ENCODE measurements around the gene NCK2. TPM values are rescaled to one million over a fixed set of nuclear protein-coding genes. Genes with fewer than 3 reads are reported as not detected.
A peak's percentile ranks its signal among the peaks of the same experiment; 100 is the strongest.

Gene NCK2
- total RNA-seq, 4 donors from 2014 or later, result 56.1 to 69.6 (median 58.7) TPM

DNA sequence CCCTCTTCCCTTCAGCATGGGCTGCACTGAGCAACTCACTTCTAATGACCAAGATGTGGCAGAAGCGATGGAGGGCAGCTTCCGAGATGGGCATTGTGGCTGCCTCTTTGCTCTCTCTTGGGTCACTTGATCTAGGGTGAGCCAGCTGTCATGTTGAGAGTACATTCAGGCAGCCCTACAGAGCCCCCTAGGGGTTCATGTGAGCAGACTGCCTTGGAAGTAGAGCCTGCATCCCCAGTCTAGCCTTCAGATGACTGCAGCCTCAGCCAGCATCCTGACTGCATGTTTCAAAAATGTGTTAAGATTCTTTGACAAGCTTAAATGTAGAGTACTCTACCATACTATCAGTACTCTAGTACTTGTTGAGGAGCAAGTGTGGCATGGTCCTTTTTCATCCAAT lies 143.9 kb downstream of the NCK2 start:
- 100% methylated on average over 2 of the region's 2 CpGs for WGBS, 2 donors
- DNase-seq (ENCODE audit: low spot score in 2 of 2), result peak in 1 of 2 donors; percentile 21
- H3K4me3 ChIP-seq (ENCODE audit: low read depth, poor library complexity, severe bottlenecking), result no peak overlapping the region
- no peak for TF ChIP-seq POLR2A (IDR thresholded peaks at IDR 0.05)
- TF ChIP-seq, protein P1, sequence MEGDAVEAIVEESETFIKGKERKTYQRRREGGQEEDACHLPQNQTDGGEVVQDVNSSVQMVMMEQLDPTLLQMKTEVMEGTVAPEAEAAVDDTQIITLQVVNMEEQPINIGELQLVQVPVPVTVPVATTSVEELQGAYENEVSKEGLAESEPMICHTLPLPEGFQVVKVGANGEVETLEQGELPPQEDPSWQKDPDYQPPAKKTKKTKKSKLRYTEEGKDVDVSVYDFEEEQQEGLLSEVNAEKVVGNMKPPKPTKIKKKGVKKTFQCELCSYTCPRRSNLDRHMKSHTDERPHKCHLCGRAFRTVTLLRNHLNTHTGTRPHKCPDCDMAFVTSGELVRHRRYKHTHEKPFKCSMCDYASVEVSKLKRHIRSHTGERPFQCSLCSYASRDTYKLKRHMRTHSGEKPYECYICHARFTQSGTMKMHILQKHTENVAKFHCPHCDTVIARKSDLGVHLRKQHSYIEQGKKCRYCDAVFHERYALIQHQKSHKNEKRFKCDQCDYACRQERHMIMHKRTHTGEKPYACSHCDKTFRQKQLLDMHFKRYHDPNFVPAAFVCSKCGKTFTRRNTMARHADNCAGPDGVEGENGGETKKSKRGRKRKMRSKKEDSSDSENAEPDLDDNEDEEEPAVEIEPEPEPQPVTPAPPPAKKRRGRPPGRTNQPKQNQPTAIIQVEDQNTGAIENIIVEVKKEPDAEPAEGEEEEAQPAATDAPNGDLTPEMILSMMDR (IDR thresholded peaks at IDR 0.05), result no peak
- intact Hi-C loops (cut with DNase I; ENCODE audit: low total_unique reads), result no loop called here

DNA sequence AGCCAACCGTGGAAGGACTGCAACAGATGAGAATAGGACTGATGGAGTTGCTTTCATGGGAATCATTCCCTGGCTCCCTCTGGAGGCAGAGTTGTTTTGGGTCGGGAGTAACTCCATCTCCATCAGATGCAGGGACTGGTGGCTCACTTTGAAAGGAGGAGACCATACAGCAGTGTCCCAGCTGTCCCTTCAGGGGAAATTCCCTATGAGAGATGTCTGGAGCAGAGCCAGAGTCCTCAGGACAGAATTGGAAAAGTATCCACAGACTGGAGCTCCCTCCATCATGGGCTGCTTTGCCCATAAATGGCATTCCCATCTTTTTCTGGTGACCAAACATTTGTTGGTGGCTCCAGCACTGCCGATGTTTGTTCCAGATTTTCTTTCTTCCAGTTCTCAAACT lies 144.3 kb downstream of the NCK2 start:
- peak in 1 of 2 donors; percentile 12 for DNase-seq (ENCODE audit: low spot score in 2 of 2)
- H3K4me3 ChIP-seq (ENCODE audit: low read depth, poor library complexity, severe bottlenecking), result no peak overlapping the region
- TF ChIP-seq, protein P1 (IDR thresholded peaks at IDR 0.05), result no peak
- TF ChIP-seq POLR2A (IDR thresholded peaks at IDR 0.05), result no peak
- intact Hi-C loops (cut with DNase I; ENCODE audit: low total_unique reads), result no loop called here
- WGBS, 2 donors, result 75 to 85% methylated on average over 3 of the region's 3 CpGs

DNA sequence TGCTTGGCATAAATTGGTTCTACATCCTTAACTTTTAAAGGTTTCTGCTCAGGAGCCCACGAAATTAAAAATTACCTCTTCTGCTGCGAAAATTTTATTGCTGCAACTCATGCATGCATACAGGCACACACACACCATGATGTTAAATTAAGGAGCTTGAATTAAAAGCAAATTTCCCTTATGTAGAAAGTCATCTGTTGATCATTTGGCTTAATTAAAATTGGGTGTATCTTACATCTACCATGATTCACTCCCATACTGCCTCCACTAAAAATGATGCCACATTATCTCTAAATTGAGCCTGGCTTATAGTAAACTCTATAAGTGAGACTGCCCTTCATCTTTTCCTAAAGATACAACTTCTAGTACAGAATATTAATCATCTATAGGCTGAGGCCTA lies 145.4 kb downstream of the NCK2 start:
- DNase-seq (ENCODE audit: low spot score in 2 of 2), result no peak
- H3K4me3 ChIP-seq (ENCODE audit: low read depth, poor library complexity, severe bottlenecking), result no peak overlapping the region
- WGBS, 2 donors, result 42 to 80% methylated on average over 2 of the region's 2 CpGs
- intact Hi-C loops (cut with DNase I; ENCODE audit: low total_unique reads), result no loop called here
- TF ChIP-seq, protein P1 (IDR thresholded peaks at IDR 0.05), result no peak
- TF ChIP-seq POLR2A (IDR thresholded peaks at IDR 0.05), result no peak

DNA sequence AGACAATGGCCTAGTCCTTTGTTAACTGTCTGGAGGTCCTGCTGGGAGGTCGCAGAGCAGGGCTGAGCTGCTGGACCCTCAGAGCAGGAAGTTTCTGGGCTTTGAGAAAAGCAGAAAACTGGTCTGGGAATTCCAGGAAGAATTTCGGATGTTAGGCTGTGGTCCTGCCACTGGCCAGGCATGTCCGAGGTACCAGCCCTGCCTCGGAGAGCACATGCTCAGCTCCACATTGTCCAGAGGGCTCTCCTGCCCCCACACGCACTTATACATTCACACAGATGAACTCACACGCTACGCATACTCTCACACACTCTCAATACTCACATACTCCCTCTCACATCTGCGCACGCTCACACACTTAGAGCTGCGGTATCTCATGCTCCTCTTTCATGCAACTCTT lies 146.1 kb downstream of the NCK2 start:
- DNase-seq (ENCODE audit: low spot score in 2 of 2), result peak in 1 of 2 donors; percentile 64
- TF ChIP-seq, protein P1 (IDR thresholded peaks at IDR 0.05), result no peak
- TF ChIP-seq POLR2A (IDR thresholded peaks at IDR 0.05), result no peak
- intact Hi-C loops (cut with DNase I; ENCODE audit: low total_unique reads), result no loop called here
- WGBS, 2 donors, result 95 to 96% methylated on average over 10 of the region's 10 CpGs
- H3K4me3 ChIP-seq (ENCODE audit: low read depth, poor library complexity, severe bottlenecking), result no peak overlapping the region

DNA sequence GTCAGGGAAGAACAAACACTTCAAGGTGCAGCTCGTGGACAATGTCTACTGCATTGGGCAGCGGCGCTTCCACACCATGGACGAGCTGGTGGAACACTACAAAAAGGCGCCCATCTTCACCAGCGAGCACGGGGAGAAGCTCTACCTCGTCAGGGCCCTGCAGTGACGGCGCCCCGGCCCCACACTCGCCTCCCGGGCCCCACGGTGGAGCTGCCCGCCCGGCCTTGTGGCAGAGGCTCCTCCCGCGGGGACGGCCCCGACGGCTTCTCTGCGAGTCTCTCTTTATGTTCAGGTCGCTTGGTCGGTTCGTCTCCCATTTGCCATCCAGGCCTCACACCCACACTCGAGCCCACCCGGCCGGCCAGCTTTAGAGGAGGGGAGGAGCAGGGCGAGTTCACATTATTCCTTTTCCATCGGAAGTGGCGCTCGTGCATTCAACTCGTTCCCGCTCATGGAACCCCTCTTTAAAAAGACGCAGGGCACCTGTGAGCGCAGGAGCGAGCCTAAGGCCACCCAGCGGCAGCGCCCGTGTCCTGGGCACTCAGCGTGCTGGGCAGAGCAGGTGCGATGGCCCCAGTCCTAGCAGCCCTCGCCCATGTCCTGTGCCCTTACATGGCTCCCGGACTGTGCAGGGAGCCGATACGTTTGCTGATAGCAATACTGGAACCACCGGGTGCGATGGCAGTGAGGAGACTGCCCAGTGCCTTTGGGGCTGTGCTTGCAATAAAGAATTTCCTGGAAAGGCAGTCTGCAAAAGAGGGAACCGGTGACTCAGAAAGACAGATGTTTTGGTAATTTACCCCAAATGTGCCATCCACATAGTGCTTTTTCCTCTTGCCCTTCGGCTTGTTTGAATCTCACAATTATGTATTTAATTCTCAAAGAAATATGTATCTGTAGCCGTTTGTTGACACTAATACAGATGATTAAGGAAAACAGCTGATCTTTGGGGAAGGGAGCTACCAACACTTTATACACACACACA lies 148.6 kb downstream of the NCK2 start:
- 93% methylated on average over 51 of the region's 51 CpGs for WGBS, 2 donors
- TF ChIP-seq, protein P1 (IDR thresholded peaks at IDR 0.05), result no peak
- no peak for TF ChIP-seq POLR2A (IDR thresholded peaks at IDR 0.05)
- DNase-seq (ENCODE audit: low spot score in 2 of 2), result peak in 1 of 2 donors; percentile 82
- intact Hi-C loops (cut with DNase I; ENCODE audit: low total_unique reads), result no loop called here
- no peak overlapping the region for H3K4me3 ChIP-seq (ENCODE audit: low read depth, poor library complexity, severe bottlenecking)
